ENCODE results near the gene MAX. TPM values are rescaled to one million over a fixed set of nuclear protein-coding genes. Genes with fewer than 3 reads are reported as not detected.

Gene MAX
- total and polyA plus RNA-seq, 9 of the 15 experiments (the other 6 are each of a cell fraction or from before 2014, with no cell fraction given): 15.4 to 96.5 (median 51.6) TPM

DNA sequence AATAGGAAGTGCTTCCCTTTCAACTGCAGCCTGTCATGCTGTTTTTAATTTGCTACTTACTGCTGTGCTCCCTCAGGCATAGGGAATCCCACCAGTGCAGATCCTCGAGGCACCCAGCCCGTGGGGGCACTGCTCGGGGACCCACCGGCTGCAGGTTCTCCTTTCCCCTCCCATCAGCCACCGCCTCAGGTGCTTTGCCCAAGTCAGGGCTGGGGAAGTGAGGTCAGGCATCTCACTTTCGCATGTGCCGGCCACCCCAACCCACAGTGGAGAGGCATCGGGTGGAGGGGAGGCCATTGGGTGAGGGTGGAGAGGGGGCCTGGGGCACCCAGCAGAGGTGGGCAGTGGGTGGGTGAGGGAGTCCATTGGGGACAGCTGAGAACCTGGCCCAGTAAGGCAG, 41.9 kb upstream of the MAX start:
- ATAC-seq (peak; percentile 47), DNase-seq (ENCODE audit: extremely low read depth in 1 of 4, low spot score in 3 of 4) (no peak), FAIRE-seq (no peak)
- WGBS (ENCODE audit: insufficient coverage, low coverage, missing lambda C conversion rate): 54% methylated on average over 4 of the region's 8 CpGs
- Histone ChIP-seq H3K9ac (ENCODE audit: insufficient read depth in 1 of 2, low read depth in 2 of 2, low read length in 2 of 2) (no peak overlapping the region), H3K9me3 (replicated peaks; ENCODE audit: control insufficient read depth, insufficient read depth, low read depth, low read length) (no peaks in the 10 kb centered on the region), H3K36me3 (ENCODE audit: control insufficient read depth, insufficient read depth, low read length) (no peaks in the 10 kb centered on the region), H3K4me2 (ENCODE audit: insufficient read depth, low read length) (no peak overlapping the region), H3K4me3 (no peak overlapping the region), H3K9me1 (ENCODE audit: control insufficient read depth, insufficient read depth, low read length) (no peaks in the 10 kb centered on the region), H3K27me3 (ENCODE audit: control insufficient read depth in 2 of 2, insufficient read depth in 2 of 2, low read length in 2 of 2) (no peaks in the 10 kb centered on the region), H2AFZ (ENCODE audit: low read depth, low read length) (peak overlapping the region; percentile 68; the same call in 1 of the 2 replicates), H3K4me1 (replicated peaks in 1 of 2; ENCODE audit: control insufficient read depth in 2 of 2, insufficient read depth in 2 of 2, low read length in 2 of 2) (peaks cover 4 to 5% of the 10 kb centered on the region in 2 experiments; a peak in 2 of 5 replicates), H4K20me1 (replicated peaks; ENCODE audit: control insufficient read depth, insufficient read depth, low read length) (no peaks in the 10 kb centered on the region), H3K27ac (ENCODE audit: extremely low read depth, low read depth, low read length) (no peak overlapping the region), H3K79me2 (ENCODE audit: control insufficient read depth, insufficient read depth, low read length) (no peaks in the 10 kb centered on the region)
- ChIA-PET POLR2A (no interaction called here), CTCF (ENCODE audit: low intra/inter-chr PET ratio) (no interaction called here)
- intact Hi-C loops (cut with micrococcal nuclease): no loop called here
- in situ Hi-C loops (cut with MboI): no loop called here
- BruUV-seq (replicated peaks): no TSS peak
- TF ChIP-seq, protein P1, sequence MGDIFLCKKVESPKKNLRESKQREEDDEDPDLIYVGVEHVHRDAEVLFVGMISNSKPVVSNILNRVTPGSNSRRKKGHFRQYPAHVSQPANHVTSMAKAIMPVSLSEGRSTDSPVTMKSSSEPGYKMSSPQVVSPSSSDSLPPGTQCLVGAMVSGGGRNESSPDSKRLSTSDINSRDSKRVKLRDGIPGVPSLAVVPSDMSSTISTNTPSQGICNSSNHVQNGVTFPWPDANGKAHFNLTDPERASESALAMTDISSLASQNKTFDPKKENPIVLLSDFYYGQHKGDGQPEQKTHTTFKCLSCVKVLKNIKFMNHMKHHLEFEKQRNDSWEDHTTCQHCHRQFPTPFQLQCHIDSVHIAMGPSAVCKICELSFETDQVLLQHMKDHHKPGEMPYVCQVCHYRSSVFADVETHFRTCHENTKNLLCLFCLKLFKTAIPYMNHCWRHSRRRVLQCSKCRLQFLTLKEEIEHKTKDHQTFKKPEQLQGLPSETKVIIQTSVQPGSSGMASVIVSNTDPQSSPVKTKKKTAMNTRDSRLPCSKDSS (IDR thresholded peaks at IDR 0.05; ENCODE audit: low read depth, partially characterized antibody): no peak
- TF ChIP-seq HMGN3 (IDR thresholded peaks at IDR 0.05; ENCODE audit: borderline replicate concordance, extremely low read depth, insufficient read length, low read depth, low read length) (no peak), SMAD3 (CRISPR knock-in tag; conservative IDR thresholded peaks at IDR 0.05) (no peak), GABPB2 (CRISPR knock-in tag; conservative IDR thresholded peaks at IDR 0.05) (no peak), HNRNPH1 (optimal IDR thresholded peaks at IDR 0.05; ENCODE audit: low read depth, low read length) (no peak), RBBP5 (IDR thresholded peaks at IDR 0.05; ENCODE audit: borderline replicate concordance, insufficient read depth, low read length, poor library complexity, severe bottlenecking) (no peak), ZNF445 (CRISPR knock-in tag; IDR thresholded peaks at IDR 0.05; ENCODE audit: low read depth) (no peak), ZNF507 (tag; conservative IDR thresholded peaks at IDR 0.05) (no peak), SIX5 (IDR thresholded peaks at IDR 0.05; ENCODE audit: borderline replicate concordance in 1 of 2, insufficient read depth in 1 of 2, low read depth in 1 of 2, low read length in 2 of 2) (no peak), ZBTB5 (IDR thresholded peaks at IDR 0.05) (no peak), NEUROD1 (IDR thresholded peaks at IDR 0.05; ENCODE audit: borderline replicate concordance, low read depth, low read length, partially characterized antibody) (no peak), HSF4 (CRISPR knock-in tag; IDR thresholded peaks at IDR 0.05; ENCODE audit: borderline replicate concordance) (no peak), CBX8 (IDR thresholded peaks at IDR 0.05; ENCODE audit: borderline replicate concordance, extremely low read depth, low read depth, low read length, poor library complexity, severe bottlenecking) (no peak), SNIP1 (IDR thresholded peaks at IDR 0.05; ENCODE audit: low read depth) (no peak), MCM7 (IDR thresholded peaks at IDR 0.05) (no peak), CHCHD3 (CRISPR knock-in tag; IDR thresholded peaks at IDR 0.05) (no peak)
- TF ChIP-seq, protein P2, sequence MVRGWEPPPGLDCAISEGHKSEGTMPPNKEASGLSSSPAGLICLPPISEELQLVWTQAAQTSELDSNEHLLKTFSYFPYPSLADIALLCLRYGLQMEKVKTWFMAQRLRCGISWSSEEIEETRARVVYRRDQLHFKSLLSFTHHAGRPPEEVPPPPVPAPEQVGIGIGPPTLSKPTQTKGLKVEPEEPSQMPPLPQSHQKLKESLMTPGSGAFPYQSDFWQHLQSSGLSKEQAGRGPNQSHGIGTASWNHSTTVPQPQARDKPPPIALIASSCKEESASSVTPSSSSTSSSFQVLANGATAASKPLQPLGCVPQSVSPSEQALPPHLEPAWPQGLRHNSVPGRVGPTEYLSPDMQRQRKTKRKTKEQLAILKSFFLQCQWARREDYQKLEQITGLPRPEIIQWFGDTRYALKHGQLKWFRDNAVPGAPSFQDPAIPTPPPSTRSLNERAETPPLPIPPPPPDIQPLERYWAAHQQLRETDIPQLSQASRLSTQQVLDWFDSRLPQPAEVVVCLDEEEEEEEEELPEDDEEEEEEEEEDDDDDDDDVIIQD (CRISPR knock-in tag; IDR thresholded peaks at IDR 0.05): no peak

Measured in K562 (cell line).